GM23338 (cell line): ENCODE results near the gene ARL6IP5. TPM values are rescaled to one million over a fixed set of nuclear protein-coding genes. Genes with fewer than 3 reads are reported as not detected.

Experiments used
- ATAC-seq: fragments of 200-7000 bp; cut with Tn5 transposase; 3 replicates; pipeline ENCODE4 v1.9.1; 2020
- DNase-seq: peaks from one replicate; pipeline ENCODE4 v3.0.0-alpha.2; 2015; ENCODE audit warnings: low spot score
- H2AFZ ChIP-seq: fragments of 200-600 bp; sonication (generic); 2 replicates; pipeline ENCODE4 v1.8.0; 2016; ENCODE audit warnings: antibody characterized with exemption, mild to moderate bottlenecking, moderate library complexity
- H3F3A ChIP-seq: fragments of 200-600 bp; sonication (generic); replicated peaks from 2 replicates; pipeline ENCODE4 v1.8.0; 2017; ENCODE audit warnings: antibody characterized with exemption, mixed run types, low read depth
- H3K27ac ChIP-seq: fragments of 200-600 bp; sonication (generic); 2 replicates; pipeline ENCODE4 v1.6.1; 2016; ENCODE audit warnings: low read depth
- H3K27me3 ChIP-seq: fragments of 200-600 bp; sonication (generic); 2 replicates; pipeline ENCODE4 v1.8.0; 2016; ENCODE audit warnings: mild to moderate bottlenecking, mixed run types, moderate library complexity; ENCODE audit not compliant: insufficient read depth
- H3K36me3 ChIP-seq: fragments of 200-600 bp; sonication (generic); 2 replicates; pipeline ENCODE4 v1.8.0; 2016; ENCODE audit warnings: mild to moderate bottlenecking; ENCODE audit not compliant: insufficient read depth
- H3K4me1 ChIP-seq: fragments of 200-600 bp; sonication (generic); 2 replicates; pipeline ENCODE4 v1.8.0; 2016; ENCODE audit warnings: mild to moderate bottlenecking, moderate library complexity; ENCODE audit not compliant: insufficient read depth
- H3K4me2 ChIP-seq: fragments of 200-600 bp; sonication (generic); 2 replicates; pipeline ENCODE4 v1.7.1; 2017; ENCODE audit warnings: mixed run types
- H3K4me3 ChIP-seq: fragments of 200-600 bp; sonication (generic); 2 replicates; pipeline ENCODE4 v1.6.1; 2016; ENCODE audit warnings: mixed run types
- H3K79me2 ChIP-seq: fragments of 200-600 bp; sonication (generic); replicated peaks from 2 replicates; pipeline ENCODE4 v1.8.0; 2017; ENCODE audit warnings: mild to moderate bottlenecking; ENCODE audit not compliant: insufficient read depth
- H3K9me2 ChIP-seq: fragments of 200-600 bp; sonication (generic); 2 replicates; pipeline ENCODE4 v1.8.0; 2017; ENCODE audit not compliant: insufficient read depth
- H4K20me1 ChIP-seq: fragments of 200-600 bp; sonication (generic); replicated peaks from 2 replicates; pipeline ENCODE4 v1.8.0; 2017; ENCODE audit warnings: mild to moderate bottlenecking; ENCODE audit not compliant: insufficient read depth
- H3K27ac Mint-ChIP-seq: 2 replicates; pipeline ENCODE4 v1.8.0; 2020; ENCODE audit warnings: inconsistent platforms, mild to moderate bottlenecking, moderate library complexity, mixed read lengths
- H3K27me3 Mint-ChIP-seq: 3 replicates; pipeline ENCODE4 v1.8.0; 2022; ENCODE audit warnings: low read depth, mild to moderate bottlenecking, moderate library complexity, mixed read lengths, inconsistent platforms; ENCODE audit not compliant: insufficient read depth, poor library complexity
- H3K36me3 Mint-ChIP-seq: 3 replicates; pipeline ENCODE4 v1.8.0; 2021; ENCODE audit warnings: low read depth, mild to moderate bottlenecking, inconsistent platforms, moderate library complexity, mixed read lengths
- H3K4me1 Mint-ChIP-seq: 3 replicates; pipeline ENCODE4 v1.8.0; 2020; ENCODE audit warnings: mild to moderate bottlenecking, inconsistent platforms, mixed read lengths
- H3K4me3 Mint-ChIP-seq: 3 replicates; pipeline ENCODE4 v1.8.0; 2021; ENCODE audit warnings: moderate library complexity, mild to moderate bottlenecking, inconsistent platforms, mixed read lengths
- H3K9me3 Mint-ChIP-seq: 3 replicates; pipeline ENCODE4 v1.8.0; 2020; ENCODE audit warnings: moderate library complexity, mild to moderate bottlenecking, inconsistent platforms, mixed read lengths
- CREB1 ChIP-seq: fragments of 250-450 bp; sonication (Bioruptor Pico); IDR thresholded peaks from 2 replicates; pipeline ENCODE4 v1.5.0; 2020; ENCODE audit warnings: low read depth, mild to moderate bottlenecking, moderate library complexity
- CTCF ChIP-seq, 2 experiments: fragments of 200-600 bp in 1 of 2; sonication (generic) in 1 of 2; conservative IDR thresholded peaks; 2 replicates each; pipeline versions ENCODE4 v1.5.1 to v1.6.1; 2016 to 2017; ENCODE audit warnings: antibody characterized with exemption in 2 of 2, low read depth in 2 of 2, mild to moderate bottlenecking in 2 of 2, moderate library complexity in 1 of 2
- ETS1 ChIP-seq: IDR thresholded peaks from 2 replicates; pipeline ENCODE4 v1.6.1; 2016; ENCODE audit warnings: antibody characterized with exemption
- EZH2 ChIP-seq: fragments of 200-600 bp; sonication (generic); IDR thresholded peaks from one replicate; pipeline ENCODE4 v1.8.0; 2017; ENCODE audit warnings: antibody characterized with exemption, mild to moderate bottlenecking, low read depth; ENCODE audit not compliant: unreplicated experiment
- EZH2phosphoT487 ChIP-seq: fragments of 200-600 bp; sonication (generic); IDR thresholded peaks from one replicate; pipeline ENCODE4 v1.8.1; 2018; ENCODE audit warnings: antibody characterized with exemption; ENCODE audit not compliant: unreplicated experiment
- JUNB ChIP-seq: IDR thresholded peaks from one replicate; pipeline ENCODE4 v1.6.1; 2016; ENCODE audit warnings: antibody characterized with exemption; ENCODE audit not compliant: unreplicated experiment
- NANOG ChIP-seq: IDR thresholded peaks from 2 replicates; pipeline ENCODE4 v1.6.1; 2016; ENCODE audit warnings: antibody characterized with exemption, borderline replicate concordance
- POLR2AphosphoS5 ChIP-seq: IDR thresholded peaks from 2 replicates; pipeline ENCODE4 v1.6.1; 2016; ENCODE audit warnings: antibody characterized with exemption, low read depth
- REST ChIP-seq: IDR thresholded peaks from one replicate; pipeline ENCODE4 v1.6.1; 2018; ENCODE audit warnings: antibody characterized with exemption; ENCODE audit not compliant: unreplicated experiment
- STAT1 ChIP-seq: IDR thresholded peaks from one replicate; pipeline ENCODE4 v1.6.1; 2016; ENCODE audit warnings: antibody characterized with exemption; ENCODE audit not compliant: unreplicated experiment
- ZNF114 ChIP-seq: fragments of 250-450 bp; sonication (Bioruptor Pico); IDR thresholded peaks from 2 replicates; pipeline ENCODE4 v1.5.0; 2020; ENCODE audit warnings: mild to moderate bottlenecking, moderate library complexity
- ZNF331 ChIP-seq: fragments of 250-450 bp; sonication (Bioruptor Pico); IDR thresholded peaks from 2 replicates; pipeline ENCODE4 v1.5.0; 2020; ENCODE audit warnings: low read depth, mild to moderate bottlenecking, moderate library complexity
- polyA plus RNA-seq: library from polyadenylated mRNA; unstranded; fragments of >200 nt; fragmentation: Nextera tagmentation; extraction: Ambion mirVana; gene quantifications from 2 replicates; pipeline ENCODE4 v1.2.1, GENCODE V29; 2016
- total RNA-seq: library from RNA; depleted of rRNA; stranded (reverse); fragments of >200 nt; shearing (Covaris generic); gene quantifications from 2 replicates; pipeline ENCODE4 v1.2.3, GENCODE V29; 2014
- TF ChIP-seq, protein P1 (sequence below): fragments of 250-450 bp; sonication (Bioruptor Pico); IDR thresholded peaks from 2 replicates; pipeline ENCODE4 v1.5.0; 2020; ENCODE audit warnings: mild to moderate bottlenecking, moderate library complexity

ARL6IP5 gene
- total and polyA plus RNA-seq, 2 experiments from 2014 or later, result 28.8 to 39.8 TPM

DNA sequence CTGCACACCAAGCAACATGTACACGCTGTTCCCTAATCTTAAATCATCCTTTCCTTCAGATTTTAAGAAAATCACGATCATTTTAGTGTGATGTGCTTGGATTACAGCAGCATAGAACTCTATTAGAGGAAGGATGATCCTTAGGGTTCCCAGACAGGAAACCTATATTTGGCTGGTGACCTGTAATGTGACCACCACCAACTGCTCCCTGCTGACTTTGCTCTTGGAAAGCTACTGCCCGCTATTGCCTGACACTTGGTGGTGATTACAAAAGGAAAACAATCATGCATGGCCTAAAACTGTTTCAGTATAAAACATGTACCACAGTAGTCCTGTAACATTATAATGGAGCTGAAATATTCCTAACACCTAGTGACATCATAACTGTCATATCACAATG is 64.8 kb downstream of the ARL6IP5 start:
- Mint-ChIP-seq H3K36me3 (no peaks in the 10 kb centered on the region), H3K4me3 (no peak overlapping the region), H3K9me3 (no peaks in the 10 kb centered on the region), H3K27me3 (peaks cover 6% of the 10 kb centered on the region), H3K27ac (no peak overlapping the region), H3K4me1 (peaks cover 10% of the 10 kb centered on the region)
- Histone ChIP-seq H3K36me3 (no peaks in the 10 kb centered on the region), H3K4me1 (peaks cover 5% of the 10 kb centered on the region), H3K79me2 (no peaks in the 10 kb centered on the region), H2AFZ (no peak overlapping the region), H4K20me1 (no peaks in the 10 kb centered on the region; the same call in 1 of the 2 replicates), H3K4me3 (no peak overlapping the region), H3K4me2 (no peak overlapping the region), H3K9me2 (no peaks in the 10 kb centered on the region), H3K27me3 (peaks cover 21% of the 10 kb centered on the region), H3K27ac (no peak overlapping the region), H3F3A (0 out of 2 replicates have a peak, but pooled peaks cover 2% of the 10 kb centered on the region)
- DNase-seq (no peak), ATAC-seq (no peak)
- no peak for TF ChIP-seq NANOG
- no peak for TF ChIP-seq POLR2AphosphoS5
- TF ChIP-seq ZNF331, result no peak
- TF ChIP-seq EZH2phosphoT487, result no peak
- no peak for TF ChIP-seq CREB1
- no peak for TF ChIP-seq STAT1
- TF ChIP-seq CTCF (conservative IDR thresholded peaks at IDR 0.05; ENCODE audit: low read depth in 2 of 2), result no peak
- no peak for TF ChIP-seq JUNB
- no peak for TF ChIP-seq ETS1
- no peak for TF ChIP-seq EZH2
- no peak for TF ChIP-seq ZNF114 (CRISPR knock-in tag)
- TF ChIP-seq, protein P1, sequence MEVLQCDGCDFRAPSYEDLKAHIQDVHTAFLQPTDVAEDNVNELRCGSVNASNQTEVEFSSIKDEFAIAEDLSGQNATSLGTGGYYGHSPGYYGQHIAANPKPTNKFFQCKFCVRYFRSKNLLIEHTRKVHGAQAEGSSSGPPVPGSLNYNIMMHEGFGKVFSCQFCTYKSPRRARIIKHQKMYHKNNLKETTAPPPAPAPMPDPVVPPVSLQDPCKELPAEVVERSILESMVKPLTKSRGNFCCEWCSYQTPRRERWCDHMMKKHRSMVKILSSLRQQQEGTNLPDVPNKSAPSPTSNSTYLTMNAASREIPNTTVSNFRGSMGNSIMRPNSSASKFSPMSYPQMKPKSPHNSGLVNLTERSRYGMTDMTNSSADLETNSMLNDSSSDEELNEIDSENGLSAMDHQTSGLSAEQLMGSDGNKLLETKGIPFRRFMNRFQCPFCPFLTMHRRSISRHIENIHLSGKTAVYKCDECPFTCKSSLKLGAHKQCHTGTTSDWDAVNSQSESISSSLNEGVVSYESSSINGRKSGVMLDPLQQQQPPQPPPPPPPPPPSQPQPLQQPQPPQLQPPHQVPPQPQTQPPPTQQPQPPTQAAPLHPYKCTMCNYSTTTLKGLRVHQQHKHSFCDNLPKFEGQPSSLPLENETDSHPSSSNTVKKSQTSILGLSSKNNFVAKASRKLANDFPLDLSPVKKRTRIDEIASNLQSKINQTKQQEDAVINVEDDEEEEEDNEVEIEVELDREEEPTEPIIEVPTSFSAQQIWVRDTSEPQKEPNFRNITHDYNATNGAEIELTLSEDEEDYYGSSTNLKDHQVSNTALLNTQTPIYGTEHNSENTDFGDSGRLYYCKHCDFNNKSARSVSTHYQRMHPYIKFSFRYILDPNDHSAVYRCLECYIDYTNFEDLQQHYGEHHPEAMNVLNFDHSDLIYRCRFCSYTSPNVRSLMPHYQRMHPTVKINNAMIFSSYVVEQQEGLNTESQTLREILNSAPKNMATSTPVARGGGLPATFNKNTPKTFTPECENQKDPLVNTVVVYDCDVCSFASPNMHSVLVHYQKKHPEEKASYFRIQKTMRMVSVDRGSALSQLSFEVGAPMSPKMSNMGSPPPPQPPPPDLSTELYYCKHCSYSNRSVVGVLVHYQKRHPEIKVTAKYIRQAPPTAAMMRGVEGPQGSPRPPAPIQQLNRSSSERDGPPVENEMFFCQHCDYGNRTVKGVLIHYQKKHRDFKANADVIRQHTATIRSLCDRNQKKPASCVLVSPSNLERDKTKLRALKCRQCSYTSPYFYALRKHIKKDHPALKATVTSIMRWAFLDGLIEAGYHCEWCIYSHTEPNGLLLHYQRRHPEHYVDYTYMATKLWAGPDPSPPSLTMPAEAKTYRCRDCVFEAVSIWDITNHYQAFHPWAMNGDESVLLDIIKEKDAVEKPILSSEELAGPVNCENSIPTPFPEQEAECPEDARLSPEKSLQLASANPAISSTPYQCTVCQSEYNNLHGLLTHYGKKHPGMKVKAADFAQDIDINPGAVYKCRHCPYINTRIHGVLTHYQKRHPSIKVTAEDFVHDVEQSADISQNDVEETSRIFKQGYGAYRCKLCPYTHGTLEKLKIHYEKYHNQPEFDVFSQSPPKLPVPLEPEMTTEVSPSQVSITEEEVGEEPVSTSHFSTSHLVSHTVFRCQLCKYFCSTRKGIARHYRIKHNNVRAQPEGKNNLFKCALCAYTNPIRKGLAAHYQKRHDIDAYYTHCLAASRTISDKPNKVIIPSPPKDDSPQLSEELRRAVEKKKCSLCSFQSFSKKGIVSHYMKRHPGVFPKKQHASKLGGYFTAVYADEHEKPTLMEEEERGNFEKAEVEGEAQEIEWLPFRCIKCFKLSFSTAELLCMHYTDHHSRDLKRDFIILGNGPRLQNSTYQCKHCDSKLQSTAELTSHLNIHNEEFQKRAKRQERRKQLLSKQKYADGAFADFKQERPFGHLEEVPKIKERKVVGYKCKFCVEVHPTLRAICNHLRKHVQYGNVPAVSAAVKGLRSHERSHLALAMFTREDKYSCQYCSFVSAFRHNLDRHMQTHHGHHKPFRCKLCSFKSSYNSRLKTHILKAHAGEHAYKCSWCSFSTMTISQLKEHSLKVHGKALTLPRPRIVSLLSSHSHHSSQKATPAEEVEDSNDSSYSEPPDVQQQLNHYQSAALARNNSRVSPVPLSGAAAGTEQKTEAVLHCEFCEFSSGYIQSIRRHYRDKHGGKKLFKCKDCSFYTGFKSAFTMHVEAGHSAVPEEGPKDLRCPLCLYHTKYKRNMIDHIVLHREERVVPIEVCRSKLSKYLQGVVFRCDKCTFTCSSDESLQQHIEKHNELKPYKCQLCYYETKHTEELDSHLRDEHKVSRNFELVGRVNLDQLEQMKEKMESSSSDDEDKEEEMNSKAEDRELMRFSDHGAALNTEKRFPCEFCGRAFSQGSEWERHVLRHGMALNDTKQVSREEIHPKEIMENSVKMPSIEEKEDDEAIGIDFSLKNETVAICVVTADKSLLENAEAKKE (CRISPR knock-in tag), result no peak
- TF ChIP-seq REST, result no peak
